ENCODE results near the gene MGST2. TPM values are rescaled to one million over a fixed set of nuclear protein-coding genes. Genes with fewer than 3 reads are reported as not detected.

The MGST2 gene
- total RNA-seq, 6 experiments from 2014 or later = 5.0 to 11.4 (median 5.7) TPM

DNA sequence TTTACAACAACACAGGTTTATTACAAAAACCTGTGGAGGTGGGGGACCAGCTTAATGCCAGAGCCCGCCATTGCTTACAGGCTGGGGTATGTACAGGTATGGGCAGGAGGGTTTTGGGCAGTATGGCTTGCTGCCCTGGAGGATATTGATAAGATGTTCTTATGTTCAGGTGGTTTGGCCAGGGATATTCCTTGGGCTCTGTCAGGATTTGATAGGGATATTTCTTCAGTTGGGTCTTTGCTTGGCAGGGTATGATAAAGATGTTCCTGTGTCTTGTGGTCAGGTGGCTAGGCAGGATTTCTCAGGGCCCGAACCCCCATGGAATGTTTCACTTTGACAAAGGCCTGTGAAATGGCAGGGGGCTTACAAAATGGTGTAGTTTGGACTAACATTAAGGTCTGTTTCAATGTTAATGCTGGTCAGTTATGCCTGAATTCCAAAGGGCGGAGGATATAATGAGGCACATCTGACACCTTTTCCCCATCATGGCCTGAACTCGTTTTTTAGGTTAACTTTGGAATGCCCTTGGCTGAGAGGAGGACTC lies 3.1 kb downstream of the MGST2 start:
- H3K36me3 Mint-ChIP-seq (ENCODE audit: low read depth) = no peaks in the 10 kb centered on the region
- H3K27ac Mint-ChIP-seq = no peak overlapping the region
- H3K4me1 Mint-ChIP-seq (ENCODE audit: low read depth) = peaks cover 18% of the 10 kb centered on the region
- TF ChIP-seq, protein P1, sequence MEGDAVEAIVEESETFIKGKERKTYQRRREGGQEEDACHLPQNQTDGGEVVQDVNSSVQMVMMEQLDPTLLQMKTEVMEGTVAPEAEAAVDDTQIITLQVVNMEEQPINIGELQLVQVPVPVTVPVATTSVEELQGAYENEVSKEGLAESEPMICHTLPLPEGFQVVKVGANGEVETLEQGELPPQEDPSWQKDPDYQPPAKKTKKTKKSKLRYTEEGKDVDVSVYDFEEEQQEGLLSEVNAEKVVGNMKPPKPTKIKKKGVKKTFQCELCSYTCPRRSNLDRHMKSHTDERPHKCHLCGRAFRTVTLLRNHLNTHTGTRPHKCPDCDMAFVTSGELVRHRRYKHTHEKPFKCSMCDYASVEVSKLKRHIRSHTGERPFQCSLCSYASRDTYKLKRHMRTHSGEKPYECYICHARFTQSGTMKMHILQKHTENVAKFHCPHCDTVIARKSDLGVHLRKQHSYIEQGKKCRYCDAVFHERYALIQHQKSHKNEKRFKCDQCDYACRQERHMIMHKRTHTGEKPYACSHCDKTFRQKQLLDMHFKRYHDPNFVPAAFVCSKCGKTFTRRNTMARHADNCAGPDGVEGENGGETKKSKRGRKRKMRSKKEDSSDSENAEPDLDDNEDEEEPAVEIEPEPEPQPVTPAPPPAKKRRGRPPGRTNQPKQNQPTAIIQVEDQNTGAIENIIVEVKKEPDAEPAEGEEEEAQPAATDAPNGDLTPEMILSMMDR (IDR thresholded peaks at IDR 0.05) = no peak
- no peaks in the 10 kb centered on the region for H3K9me3 Mint-ChIP-seq
- peaks cover 10% of the 10 kb centered on the region; the same call in 1 of the 2 replicates for H3K27me3 Mint-ChIP-seq (ENCODE audit: insufficient read depth)
- H3K4me3 Mint-ChIP-seq = no peak overlapping the region
- DNase-seq = no peak

DNA sequence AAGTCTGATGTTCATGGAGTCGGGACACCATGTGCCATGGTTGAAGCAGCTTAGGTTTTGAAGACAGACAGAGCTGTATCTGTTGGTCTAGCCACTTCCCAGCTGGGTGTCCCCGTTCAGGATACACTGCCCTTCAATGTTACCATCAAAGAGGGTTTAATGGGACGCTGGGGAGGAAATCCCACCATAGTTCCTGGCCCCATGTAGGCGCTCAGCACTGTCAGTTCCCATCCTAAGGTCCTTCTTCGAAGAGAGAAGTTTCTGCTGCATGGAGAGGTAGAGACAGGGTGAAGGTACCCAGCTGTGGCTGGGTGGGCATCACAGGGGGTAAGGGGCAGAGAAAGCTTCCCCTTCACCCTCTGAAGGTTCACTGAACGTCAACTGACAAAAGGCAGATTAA lies 3.7 kb downstream of the MGST2 start:
- TF ChIP-seq, protein P1 (IDR thresholded peaks at IDR 0.05) = no peak
- Mint-ChIP-seq H3K36me3 (ENCODE audit: low read depth) (no peaks in the 10 kb centered on the region), H3K27ac (no peak overlapping the region), H3K9me3 (no peaks in the 10 kb centered on the region), H3K4me1 (ENCODE audit: low read depth) (peaks cover 18% of the 10 kb centered on the region), H3K27me3 (ENCODE audit: insufficient read depth) (peaks cover 12% of the 10 kb centered on the region; the same call in 1 of the 2 replicates), H3K4me3 (no peak overlapping the region)
- no peak for DNase-seq

DNA sequence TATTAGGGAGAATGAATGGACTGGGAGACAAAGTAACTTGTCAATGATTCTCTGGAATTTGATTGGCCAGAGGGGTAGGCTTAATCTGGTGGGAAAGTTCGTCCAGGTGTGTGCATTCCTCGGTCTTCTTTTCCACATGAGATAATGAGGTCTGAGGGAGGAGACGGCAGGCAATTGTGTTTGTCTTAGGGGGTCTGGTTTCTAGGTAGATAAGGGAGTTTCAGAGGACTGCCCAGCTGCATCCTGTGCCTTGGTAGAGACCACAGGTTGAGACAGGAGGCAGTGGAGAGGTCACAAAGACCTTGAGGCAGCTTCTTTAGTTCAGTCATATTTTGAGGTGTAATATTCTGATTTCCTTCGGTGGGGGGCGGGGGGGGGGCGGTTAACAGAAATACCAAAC lies 4.3 kb downstream of the MGST2 start:
- DNase-seq = no peak
- peaks cover 12% of the 10 kb centered on the region; the same call in 1 of the 2 replicates for H3K27me3 Mint-ChIP-seq (ENCODE audit: insufficient read depth)
- H3K9me3 Mint-ChIP-seq = no peaks in the 10 kb centered on the region
- H3K27ac Mint-ChIP-seq = no peak overlapping the region
- no peak overlapping the region for H3K4me3 Mint-ChIP-seq
- no peaks in the 10 kb centered on the region for H3K36me3 Mint-ChIP-seq (ENCODE audit: low read depth)
- peaks cover 18% of the 10 kb centered on the region for H3K4me1 Mint-ChIP-seq (ENCODE audit: low read depth)
- TF ChIP-seq, protein P1 (IDR thresholded peaks at IDR 0.05) = no peak

DNA sequence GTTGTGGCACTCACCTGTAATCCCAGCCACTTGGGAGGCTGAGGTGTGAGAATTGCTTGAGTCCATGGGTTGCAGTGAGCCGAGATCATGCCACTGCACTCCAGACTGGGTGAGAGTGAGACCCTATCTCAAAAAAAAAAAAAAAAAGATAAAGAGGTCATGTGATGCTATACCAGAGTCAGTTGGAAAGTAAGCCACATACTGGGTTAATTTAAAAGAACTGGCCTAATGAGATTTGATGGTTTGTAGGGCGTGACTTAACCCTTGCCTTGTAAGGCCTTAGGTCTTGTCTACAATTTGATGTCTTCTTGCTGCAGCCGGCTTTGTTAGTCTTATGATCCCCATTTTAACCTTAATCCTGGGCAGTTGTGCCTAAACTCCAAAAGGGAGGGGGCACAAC lies 5.2 kb downstream of the MGST2 start:
- no peak overlapping the region for H3K27ac Mint-ChIP-seq
- H3K36me3 Mint-ChIP-seq (ENCODE audit: low read depth) = no peaks in the 10 kb centered on the region
- H3K9me3 Mint-ChIP-seq = no peaks in the 10 kb centered on the region
- peaks cover 12% of the 10 kb centered on the region for H3K27me3 Mint-ChIP-seq (ENCODE audit: insufficient read depth)
- no peak overlapping the region for H3K4me3 Mint-ChIP-seq
- peaks cover 11% of the 10 kb centered on the region for H3K4me1 Mint-ChIP-seq (ENCODE audit: low read depth)
- TF ChIP-seq, protein P1 (IDR thresholded peaks at IDR 0.05) = no peak
- DNase-seq = no peak

DNA sequence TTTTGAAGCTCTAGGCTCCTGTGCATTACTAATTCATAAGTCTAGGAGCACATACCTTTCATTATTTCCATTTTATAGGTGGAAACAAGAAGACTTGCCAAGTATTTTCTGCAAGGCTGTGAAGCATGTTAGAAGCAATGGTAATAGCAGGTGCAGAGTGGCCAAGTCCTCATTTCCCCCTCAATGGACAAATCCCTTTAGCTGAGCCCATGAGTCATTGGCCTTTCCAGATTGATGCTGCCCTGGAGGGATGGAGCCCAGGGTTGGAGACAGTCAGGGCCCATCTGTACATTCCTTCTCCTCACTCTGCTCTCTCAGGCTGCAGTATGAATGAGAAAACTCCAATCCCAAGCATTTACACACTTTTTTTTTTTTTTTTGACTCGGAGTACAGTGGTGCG lies 6.6 kb downstream of the MGST2 start:
- H3K4me1 Mint-ChIP-seq (ENCODE audit: low read depth) = no peaks in the 10 kb centered on the region
- H3K36me3 Mint-ChIP-seq (ENCODE audit: low read depth) = no peaks in the 10 kb centered on the region
- TF ChIP-seq, protein P1 (IDR thresholded peaks at IDR 0.05) = no peak
- H3K27me3 Mint-ChIP-seq (ENCODE audit: insufficient read depth) = peaks cover 12% of the 10 kb centered on the region
- H3K9me3 Mint-ChIP-seq = no peaks in the 10 kb centered on the region
- no peak for DNase-seq
- H3K4me3 Mint-ChIP-seq = no peak overlapping the region
- no peak overlapping the region for H3K27ac Mint-ChIP-seq

DNA sequence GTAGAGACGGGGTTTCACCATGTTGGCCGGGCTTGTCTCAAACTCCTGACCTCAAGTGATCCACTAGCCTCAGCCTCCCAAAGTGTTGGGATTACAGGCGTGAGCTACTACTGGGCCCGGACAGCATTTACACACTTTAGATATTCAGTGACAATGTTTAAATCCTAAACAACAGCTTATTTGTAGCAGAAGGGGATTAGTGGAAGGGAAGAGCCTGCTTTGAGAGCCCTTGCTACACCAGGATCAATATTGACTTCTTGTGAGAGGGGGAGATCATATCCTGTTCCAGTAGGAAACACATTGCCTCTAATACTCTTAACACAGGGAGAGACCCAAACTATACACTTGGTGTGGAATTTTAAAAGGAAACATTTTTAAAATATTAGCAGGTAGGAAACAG lies 7.1 kb downstream of the MGST2 start:
- no peaks in the 10 kb centered on the region for H3K4me1 Mint-ChIP-seq (ENCODE audit: low read depth)
- no peak overlapping the region for H3K27ac Mint-ChIP-seq
- TF ChIP-seq, protein P1 (IDR thresholded peaks at IDR 0.05) = no peak
- H3K4me3 Mint-ChIP-seq = no peak overlapping the region
- no peak for DNase-seq
- H3K9me3 Mint-ChIP-seq = no peaks in the 10 kb centered on the region
- H3K36me3 Mint-ChIP-seq (ENCODE audit: low read depth) = no peaks in the 10 kb centered on the region
- H3K27me3 Mint-ChIP-seq (ENCODE audit: insufficient read depth) = peaks cover 9% of the 10 kb centered on the region
